Measurements from ENCODE around the gene GTF2A1. TPM values are rescaled to one million over a fixed set of nuclear protein-coding genes. Genes with fewer than 3 reads are reported as not detected.

Gene GTF2A1
- total RNA-seq, 1 experiment from 2014 or later = 54.3 TPM

DNA sequence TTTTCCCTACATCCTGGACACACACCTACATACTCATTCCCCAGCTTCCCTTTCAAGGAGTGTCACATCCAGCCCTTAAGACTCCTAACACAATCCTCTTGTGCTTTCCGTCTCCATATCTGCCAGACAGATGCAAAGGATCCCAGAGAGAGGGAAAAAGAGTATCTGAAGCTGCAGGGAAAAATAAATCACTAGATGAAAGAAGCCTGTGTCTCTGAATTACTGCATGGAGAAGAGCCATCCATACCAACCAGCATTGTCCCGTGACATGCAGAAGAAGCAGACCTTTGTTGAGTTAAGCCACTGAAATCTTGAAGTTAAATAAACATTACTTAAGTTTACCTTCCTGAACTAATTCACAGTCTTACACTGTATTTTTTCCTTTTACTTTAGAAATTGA, 54.6 kb downstream of the GTF2A1 start:
- no peaks in the 10 kb centered on the region for H3K36me3 ChIP-seq (ENCODE audit: insufficient read depth, low read length, poor library complexity, severe bottlenecking)
- TF ChIP-seq, protein P1, sequence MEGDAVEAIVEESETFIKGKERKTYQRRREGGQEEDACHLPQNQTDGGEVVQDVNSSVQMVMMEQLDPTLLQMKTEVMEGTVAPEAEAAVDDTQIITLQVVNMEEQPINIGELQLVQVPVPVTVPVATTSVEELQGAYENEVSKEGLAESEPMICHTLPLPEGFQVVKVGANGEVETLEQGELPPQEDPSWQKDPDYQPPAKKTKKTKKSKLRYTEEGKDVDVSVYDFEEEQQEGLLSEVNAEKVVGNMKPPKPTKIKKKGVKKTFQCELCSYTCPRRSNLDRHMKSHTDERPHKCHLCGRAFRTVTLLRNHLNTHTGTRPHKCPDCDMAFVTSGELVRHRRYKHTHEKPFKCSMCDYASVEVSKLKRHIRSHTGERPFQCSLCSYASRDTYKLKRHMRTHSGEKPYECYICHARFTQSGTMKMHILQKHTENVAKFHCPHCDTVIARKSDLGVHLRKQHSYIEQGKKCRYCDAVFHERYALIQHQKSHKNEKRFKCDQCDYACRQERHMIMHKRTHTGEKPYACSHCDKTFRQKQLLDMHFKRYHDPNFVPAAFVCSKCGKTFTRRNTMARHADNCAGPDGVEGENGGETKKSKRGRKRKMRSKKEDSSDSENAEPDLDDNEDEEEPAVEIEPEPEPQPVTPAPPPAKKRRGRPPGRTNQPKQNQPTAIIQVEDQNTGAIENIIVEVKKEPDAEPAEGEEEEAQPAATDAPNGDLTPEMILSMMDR (conservative IDR thresholded peaks at IDR 0.05; ENCODE audit: low read depth, low read length) = no peak
- TF ChIP-seq EZH2 (IDR thresholded peaks at IDR 0.05; ENCODE audit: borderline replicate concordance, low read depth, low read length, poor library complexity, severe bottlenecking) = no peak
- H3K27me3 ChIP-seq (replicated peaks; ENCODE audit: insufficient read depth, low read depth, low read length, poor library complexity) = no peaks in the 10 kb centered on the region
- ChIA-PET CTCF (interaction anchor here (0.8 kb wide), 1 partner anchor 170 kb away, joined by 3 read pairs; no protein-coding TSS in a partner anchor), POLR2A (ENCODE audit: low non-redundant PET) (no interaction called here)
- no peak overlapping the region for H3K27ac ChIP-seq (ENCODE audit: low read depth, low read length, poor library complexity, severe bottlenecking)
- H3K4me3 ChIP-seq (ENCODE audit: low read depth, low read length, poor library complexity, severe bottlenecking) = no peak overlapping the region
- BruUV-seq (replicated peaks) = no TSS peak
- DNase-seq (ENCODE audit: low spot score) = no peak
- H3K4me1 ChIP-seq (ENCODE audit: insufficient read depth, low read length, poor library complexity, severe bottlenecking) = peaks cover 5% of the 10 kb centered on the region
- intact Hi-C loops (cut with micrococcal nuclease; ENCODE audit: unreplicated experiment) = no loop called here
- no peaks in the 10 kb centered on the region for H3K9me3 ChIP-seq (ENCODE audit: low read depth, low read length, poor library complexity, severe bottlenecking)

DNA sequence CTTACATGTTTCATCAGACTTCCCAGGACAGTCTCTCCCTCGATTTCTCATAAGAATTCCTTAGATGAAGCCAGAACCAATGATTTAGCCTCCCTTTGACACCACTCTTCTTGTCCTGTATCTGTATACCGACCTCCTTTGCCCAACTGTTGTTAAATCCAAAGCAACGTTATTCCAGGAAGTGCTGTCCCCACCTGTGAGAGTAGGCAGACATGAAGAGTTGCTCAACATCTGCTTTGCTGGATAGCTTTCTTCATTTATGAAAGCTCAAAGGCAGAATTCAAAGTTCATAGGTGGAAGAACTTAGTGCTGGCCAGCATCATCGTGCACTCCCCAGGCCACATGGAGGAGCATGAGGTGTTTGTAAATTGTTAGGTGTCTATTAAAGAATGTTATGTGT, 55.6 kb downstream of the GTF2A1 start:
- Histone ChIP-seq H3K36me3 (ENCODE audit: insufficient read depth, low read length, poor library complexity, severe bottlenecking) (no peaks in the 10 kb centered on the region), H3K4me3 (ENCODE audit: low read depth, low read length, poor library complexity, severe bottlenecking) (no peak overlapping the region), H3K9me3 (ENCODE audit: low read depth, low read length, poor library complexity, severe bottlenecking) (no peaks in the 10 kb centered on the region), H3K4me1 (ENCODE audit: insufficient read depth, low read length, poor library complexity, severe bottlenecking) (no peaks in the 10 kb centered on the region), H3K27me3 (replicated peaks; ENCODE audit: insufficient read depth, low read depth, low read length, poor library complexity) (no peaks in the 10 kb centered on the region), H3K27ac (ENCODE audit: low read depth, low read length, poor library complexity, severe bottlenecking) (no peak overlapping the region)
- POLR2A ChIA-PET (ENCODE audit: low non-redundant PET) = no interaction called here
- CTCF ChIA-PET = no interaction called here
- no peak for DNase-seq (ENCODE audit: low spot score)
- BruUV-seq (replicated peaks) = no TSS peak
- TF ChIP-seq EZH2 (IDR thresholded peaks at IDR 0.05; ENCODE audit: borderline replicate concordance, low read depth, low read length, poor library complexity, severe bottlenecking) = no peak
- TF ChIP-seq, protein P1 (conservative IDR thresholded peaks at IDR 0.05; ENCODE audit: low read depth, low read length) = no peak
- intact Hi-C loops (cut with micrococcal nuclease; ENCODE audit: unreplicated experiment) = no loop called here

DNA sequence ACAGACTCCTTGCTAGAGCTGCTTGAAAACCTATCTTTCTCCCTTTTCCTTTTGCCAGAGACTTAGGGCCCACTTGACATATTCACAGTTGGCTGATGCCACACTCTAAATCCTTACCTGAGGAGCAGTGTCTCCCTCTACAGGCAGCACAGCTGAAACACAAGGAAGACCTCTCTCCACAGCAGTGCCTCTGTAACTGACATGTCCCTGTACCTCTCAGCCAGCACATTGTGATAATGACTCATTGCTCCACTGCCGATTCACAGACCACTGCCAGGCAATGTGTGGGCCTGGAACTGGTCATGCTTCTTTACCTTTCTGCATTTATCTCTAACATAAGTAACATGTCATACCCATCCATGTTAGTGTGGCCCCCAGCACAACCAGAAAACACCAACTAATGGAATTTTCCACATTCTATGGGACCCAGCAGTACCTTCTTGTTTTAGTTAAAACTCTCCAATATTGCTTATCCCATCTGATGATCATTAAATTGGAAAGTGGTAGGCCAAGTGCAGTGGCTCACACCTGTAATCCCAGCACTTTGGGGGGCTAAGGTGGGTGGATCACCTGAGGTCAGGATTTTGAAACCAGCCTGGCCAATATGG, 56.5 kb downstream of the GTF2A1 start:
- intact Hi-C loops (cut with micrococcal nuclease; ENCODE audit: unreplicated experiment) = no loop called here
- POLR2A ChIA-PET (ENCODE audit: low non-redundant PET) = no interaction called here
- CTCF ChIA-PET = no interaction called here
- no peaks in the 10 kb centered on the region for H3K9me3 ChIP-seq (ENCODE audit: low read depth, low read length, poor library complexity, severe bottlenecking)
- DNase-seq (ENCODE audit: low spot score) = peak; percentile 78
- H3K4me1 ChIP-seq (ENCODE audit: insufficient read depth, low read length, poor library complexity, severe bottlenecking) = no peaks in the 10 kb centered on the region
- no peak overlapping the region for H3K27ac ChIP-seq (ENCODE audit: low read depth, low read length, poor library complexity, severe bottlenecking)
- H3K36me3 ChIP-seq (ENCODE audit: insufficient read depth, low read length, poor library complexity, severe bottlenecking) = no peaks in the 10 kb centered on the region
- no TSS peak for BruUV-seq (replicated peaks)
- TF ChIP-seq EZH2 (IDR thresholded peaks at IDR 0.05; ENCODE audit: borderline replicate concordance, low read depth, low read length, poor library complexity, severe bottlenecking) = no peak
- TF ChIP-seq, protein P1 (conservative IDR thresholded peaks at IDR 0.05; ENCODE audit: low read depth, low read length) = peak; percentile 82
- H3K4me3 ChIP-seq (ENCODE audit: low read depth, low read length, poor library complexity, severe bottlenecking) = no peak overlapping the region
- H3K27me3 ChIP-seq (replicated peaks; ENCODE audit: insufficient read depth, low read depth, low read length, poor library complexity) = no peaks in the 10 kb centered on the region
